Esophagus (tissue), 2 donors: ENCODE results near the gene PHTF2. TPM values are rescaled to one million over a fixed set of nuclear protein-coding genes. Genes with fewer than 3 reads are reported as not detected.

ENCODE experiments used
- H3K27ac ChIP-seq, 2 donors: one replicate each; pipeline ENCODE4 v1.5.1; 2013; ENCODE audit warnings: low read depth in 2 of 2, mild to moderate bottlenecking in 2 of 2, inconsistent platforms in 1 of 2, low read length in 1 of 2, moderate library complexity in 1 of 2
- H3K27me3 ChIP-seq, 2 donors: one replicate each; pipeline ENCODE4 v1.6.1; 2013; ENCODE audit warnings: low read length in 2 of 2, control low read depth in 1 of 2, mild to moderate bottlenecking in 1 of 2; ENCODE audit not compliant: insufficient read depth in 2 of 2, control insufficient read depth in 1 of 2
- H3K36me3 ChIP-seq, 2 donors: one replicate each; pipeline ENCODE4 v1.6.1; 2013; ENCODE audit warnings: low read length in 1 of 2; ENCODE audit not compliant: control insufficient read depth in 2 of 2, insufficient read depth in 2 of 2
- H3K4me1 ChIP-seq, 2 donors: one replicate each; pipeline ENCODE4 v1.6.1; 2013; ENCODE audit warnings: low read length in 1 of 2; ENCODE audit not compliant: control insufficient read depth in 2 of 2, insufficient read depth in 2 of 2
- H3K4me3 ChIP-seq, 2 donors: one replicate each; pipeline ENCODE4 v1.5.1; 2013; ENCODE audit warnings: low read length in 2 of 2, mild to moderate bottlenecking in 2 of 2, low read depth in 1 of 2, moderate library complexity in 1 of 2
- H3K9me3 ChIP-seq, 2 donors: one replicate each; pipeline ENCODE4 v1.6.1; 2013; ENCODE audit warnings: mild to moderate bottlenecking in 2 of 2, low read depth in 1 of 2, low read length in 1 of 2, moderate library complexity in 1 of 2; ENCODE audit not compliant: control insufficient read depth in 2 of 2, insufficient read depth in 1 of 2
- WGBS, 2 donors: extraction: QIAGEN DNeasy Blood & Tissue Kit; methylation state at CpG; one replicate each; pipeline ENCODE4 v1.1.7; 2013; 5-methylcytosine and 5-hydroxymethylcytosine counted together
- polyA plus RNA-seq, 2 donors: library from polyadenylated mRNA; stranded (reverse); fragments of 200-250 nt; gene quantifications; one replicate each; pipeline ENCODE4 v1.2.3, GENCODE V29; 2013
- donor health status: healthy with polysubstance abuse.
- donor health status: Bipolar disorder and iron deficiency.

The PHTF2 gene
- polyA plus RNA-seq, 2 donors: 3.8 to 6.1 TPM

GRCh38 chr7:78002021-78002420 lies 203.4 kb downstream of the PHTF2 start:
- Histone ChIP-seq H3K4me1 (peaks cover 0 to 2% of the 10 kb centered on the region in 2 donors), H3K9me3 (no peaks in the 10 kb centered on the region), H3K36me3 (no peaks in the 10 kb centered on the region), H3K4me3 (no peak overlapping the region), H3K27ac (no peak overlapping the region), H3K27me3 (no peaks in the 10 kb centered on the region)
- WGBS, 2 donors: 64 to 72% methylated on average over 3 of the region's 3 CpGs

- no peak overlapping the region for H3K27ac ChIP-seq
- H3K36me3 ChIP-seq: no peaks in the 10 kb centered on the region
- H3K4me1 ChIP-seq: peaks cover 0 to 2% of the 10 kb centered on the region in 2 donors
- H3K27me3 ChIP-seq: no peaks in the 10 kb centered on the region
- no peaks in the 10 kb centered on the region for H3K9me3 ChIP-seq
- no peak overlapping the region for H3K4me3 ChIP-seq
- 90 to 91% methylated on average over 4 of the region's 4 CpGs for WGBS, 2 donors
Measured at GRCh38 chr7:78002715-78003114, 204.1 kb downstream of the PHTF2 start.

GRCh38 chr7:78006063-78006755 lies 207.6 kb downstream of the PHTF2 start:
- whole genome bisulfite sequencing, 2 donors: 89 to 95% methylated on average over 10 of the region's 10 CpGs
- no peak overlapping the region for H3K4me3 ChIP-seq
- H3K36me3 ChIP-seq: no peaks in the 10 kb centered on the region
- no peaks in the 10 kb centered on the region for H3K27me3 ChIP-seq
- no peaks in the 10 kb centered on the region for H3K9me3 ChIP-seq
- H3K4me1 ChIP-seq: peaks cover 0 to 2% of the 10 kb centered on the region in 2 donors
- H3K27ac ChIP-seq: no peak overlapping the region

Other genes starting within 250 kb of the PHTF2 start
- gene RSBN1L, start 102.3 kb upstream of the PHTF2 start, polyA plus RNA-seq: 1 to 10 TPM; 6.0 to 6.4 TPM
- gene TMEM60, start 339 bp upstream of the PHTF2 start, polyA plus RNA-seq: 10 to 100 TPM; 13.5 to 14.8 TPM